Uterus (tissue), 4 donors: ENCODE data around the gene DGCR2. TPM values are rescaled to one million over a fixed set of nuclear protein-coding genes. Genes with fewer than 3 reads are reported as not detected.

Experiments
- DNase-seq, 2 donors: peaks; one replicate each; pipeline ENCODE4 v3.0.0-alpha.2; 2019 to 2020
- H3K27ac ChIP-seq, 2 donors: fragments of 200-600 bp; sonication (generic); 1 replicate in 1 of 2; 2 replicates in 1 of 2; pipeline ENCODE4 v1.5.1; 2016 to 2018
- H3K27me3 ChIP-seq, 2 donors: fragments of 200-600 bp; sonication (generic); one replicate each; pipeline ENCODE4 v1.5.1; 2018 to 2019; ENCODE audit warnings: control low read depth in 1 of 2
- H3K36me3 ChIP-seq, 2 donors: fragments of 200-600 bp; sonication (generic); one replicate each; pipeline ENCODE4 v1.5.1; 2019; ENCODE audit warnings: control low read depth in 1 of 2
- H3K4me1 ChIP-seq, 2 donors: fragments of 200-600 bp; sonication (generic); one replicate each; pipeline ENCODE4 v1.5.1; 2018 to 2019; ENCODE audit warnings: control low read depth in 1 of 2
- H3K4me3 ChIP-seq, 2 donors: fragments of 200-600 bp; sonication (generic); 1 replicate in 1 of 2; 2 replicates in 1 of 2; pipeline ENCODE4 v1.5.1; 2018 to 2019; ENCODE audit warnings: mild to moderate bottlenecking in 1 of 2
- H3K9me3 ChIP-seq, 2 donors: fragments of 200-600 bp; sonication (generic); one replicate each; pipeline ENCODE4 v1.5.1; 2019; ENCODE audit warnings: control low read depth in 1 of 2
- CTCF ChIP-seq, 4 experiments: fragments of 200-600 bp in 2 of 4; fragments of 450-650 bp in 2 of 4; sonication (generic) in 2 of 4; IDR thresholded peaks; one replicate each; pipeline ENCODE4 v1.5.1; 2016 to 2019; ENCODE audit warnings: antibody characterized with exemption in 4 of 4, mild to moderate bottlenecking in 2 of 4, moderate library complexity in 1 of 4
- POLR2A ChIP-seq, 2 donors: fragments of 450-650 bp; IDR thresholded peaks; one replicate each; pipeline ENCODE4 v1.6.1; 2016; ENCODE audit warnings: antibody characterized with exemption in 2 of 2, mild to moderate bottlenecking in 1 of 2, moderate library complexity in 1 of 2
- intact Hi-C: fragments of 100-400 bp; cut with DNase I; formaldehyde crosslinking; loops from one replicate; pipeline ENCODE4 v1.15.1; 2023; ENCODE audit warnings: low total_unique reads
- total RNA-seq, 4 donors: library from RNA; depleted of rRNA in 3 of 4; stranded (reverse); fragments of >200 nt in 3 of 4; gene quantifications; one replicate each; pipeline versions ENCODE4 v1.1.0 to v1.2.4, GENCODE V29; 2014 to 2023
- donor health status: DM: yes; HTN: yes; CAD: no.

Gene DGCR2
- total RNA-seq, 4 donors from 2014 or later, result 18.2 to 88.9 (median 47.6) TPM

GRCh38 chr22:19064354-19065054 is 57.7 kb downstream of the DGCR2 start:
- no peak overlapping the region for H3K27ac ChIP-seq
- H3K4me3 ChIP-seq, result no peak overlapping the region
- intact Hi-C loops, result no loop called here
- no peaks in the 10 kb centered on the region for H3K9me3 ChIP-seq
- TF ChIP-seq POLR2A (IDR thresholded peaks at IDR 0.05) (no peak), CTCF (IDR thresholded peaks at IDR 0.05) (no peak)
- H3K27me3 ChIP-seq, result no peaks in the 10 kb centered on the region
- no peak for DNase-seq
- no peaks in the 10 kb centered on the region for H3K36me3 ChIP-seq
- peaks cover 0 to 6% of the 10 kb centered on the region in 2 donors for H3K4me1 ChIP-seq

- no peaks in the 10 kb centered on the region for H3K36me3 ChIP-seq
- H3K9me3 ChIP-seq, result no peaks in the 10 kb centered on the region
- intact Hi-C loops, result no loop called here
- no peak overlapping the region for H3K27ac ChIP-seq
- no peaks in the 10 kb centered on the region for H3K27me3 ChIP-seq
- TF ChIP-seq POLR2A (IDR thresholded peaks at IDR 0.05) (no peak), CTCF (IDR thresholded peaks at IDR 0.05) (no peak)
- H3K4me1 ChIP-seq, result peaks cover 0 to 6% of the 10 kb centered on the region in 2 donors
- no peak for DNase-seq
- no peak overlapping the region for H3K4me3 ChIP-seq
These were observed 58.4 kb downstream of the DGCR2 start for GRCh38 chr22:19063581-19064353.

- no peak for DNase-seq
- Histone ChIP-seq H3K4me3 (no peak overlapping the region), H3K36me3 (no peaks in the 10 kb centered on the region), H3K27ac (no peak overlapping the region), H3K27me3 (no peaks in the 10 kb centered on the region), H3K4me1 (peaks cover 0 to 6% of the 10 kb centered on the region in 2 donors), H3K9me3 (no peaks in the 10 kb centered on the region)
- TF ChIP-seq CTCF (IDR thresholded peaks at IDR 0.05) (no peak), POLR2A (IDR thresholded peaks at IDR 0.05) (no peak)
- intact Hi-C loops, result no loop called here
These were observed 59.3 kb downstream of the DGCR2 start for GRCh38 chr22:19062943-19063308.

GRCh38 chr22:19062139-19062942 is 59.9 kb downstream of the DGCR2 start:
- intact Hi-C loops, result no loop called here
- no peaks in the 10 kb centered on the region for H3K36me3 ChIP-seq
- DNase-seq, result no peak

More at GRCh38 chr22:19062139-19062942, 59.9 kb downstream of the DGCR2 start:
- Histone ChIP-seq H3K9me3 (no peaks in the 10 kb centered on the region), H3K4me1 (peaks cover 0 to 6% of the 10 kb centered on the region in 2 donors), H3K4me3 (no peak overlapping the region), H3K27me3 (no peaks in the 10 kb centered on the region), H3K27ac (no peak overlapping the region)
- TF ChIP-seq CTCF (IDR thresholded peaks at IDR 0.05), result no peak
- TF ChIP-seq POLR2A (IDR thresholded peaks at IDR 0.05), result no peak
